TTC549 (cell line): ENCODE data around the gene JMJD8.
"Not testable (repeated sequence)": the region's sequence is repeated elsewhere in the genome, so short reads cannot be mapped to it uniquely, and the experiment has no call there.

ENCODE experiments used
- FAIRE-seq: peaks from 2 replicates; lab custom pipeline; 2012; peaks lifted over from hg19 to GRCh38; lab: Jason Lieb, UNC

JMJD8 gene

GRCh38 chr16:721765-722540 lies 37.8 kb upstream of the JMJD8 start:
- no peak for FAIRE-seq

DNA sequence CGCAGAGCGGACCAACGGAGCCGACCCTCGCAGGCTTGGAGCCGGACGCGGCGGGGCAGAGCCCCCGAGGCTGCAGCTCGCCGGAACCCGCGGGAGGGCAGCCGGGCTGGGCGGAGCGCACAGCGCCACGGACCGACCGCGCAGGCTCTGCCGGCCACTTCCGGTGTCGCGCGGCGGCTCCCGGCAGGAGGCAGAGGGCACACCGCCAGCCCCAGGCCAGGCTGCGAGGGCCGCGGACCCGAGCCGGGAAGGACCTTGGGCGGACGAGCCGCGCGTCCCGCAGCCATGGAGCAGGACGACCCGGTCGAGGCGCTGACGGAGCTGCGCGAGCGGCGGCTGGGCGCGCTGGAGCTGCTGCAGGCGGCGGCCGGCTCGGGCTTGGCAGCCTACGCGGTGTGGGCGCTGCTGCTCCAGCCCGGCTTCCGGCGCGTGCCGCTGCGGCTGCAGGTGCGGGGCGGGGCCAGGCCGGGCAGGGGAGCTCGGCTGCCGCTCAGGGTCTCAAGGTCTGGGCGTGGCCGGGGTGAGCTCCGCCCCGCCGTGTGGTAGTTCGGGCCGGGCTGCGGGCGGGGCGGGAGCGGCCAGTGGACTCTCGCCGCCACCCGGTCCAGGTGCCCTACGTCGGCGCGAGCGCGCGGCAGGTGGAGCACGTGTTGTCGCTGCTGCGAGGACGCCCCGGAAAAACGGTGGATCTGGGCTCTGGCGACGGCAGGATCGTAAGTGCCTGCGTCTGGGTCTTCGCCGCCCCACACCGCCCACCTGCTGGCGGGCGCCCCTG lies 37.0 kb upstream of the JMJD8 start, which contains the start of gene ANTKMT:
TSS of gene ANTKMT (plus strand) at position 157 of the 775 bp plus-strand sequence. CDS start at position 286, 129 bp downstream.
- no peak for FAIRE-seq

GRCh38 chr16:720447-720989 lies 36.4 kb upstream of the JMJD8 start:
- no peak for FAIRE-seq

DNA sequence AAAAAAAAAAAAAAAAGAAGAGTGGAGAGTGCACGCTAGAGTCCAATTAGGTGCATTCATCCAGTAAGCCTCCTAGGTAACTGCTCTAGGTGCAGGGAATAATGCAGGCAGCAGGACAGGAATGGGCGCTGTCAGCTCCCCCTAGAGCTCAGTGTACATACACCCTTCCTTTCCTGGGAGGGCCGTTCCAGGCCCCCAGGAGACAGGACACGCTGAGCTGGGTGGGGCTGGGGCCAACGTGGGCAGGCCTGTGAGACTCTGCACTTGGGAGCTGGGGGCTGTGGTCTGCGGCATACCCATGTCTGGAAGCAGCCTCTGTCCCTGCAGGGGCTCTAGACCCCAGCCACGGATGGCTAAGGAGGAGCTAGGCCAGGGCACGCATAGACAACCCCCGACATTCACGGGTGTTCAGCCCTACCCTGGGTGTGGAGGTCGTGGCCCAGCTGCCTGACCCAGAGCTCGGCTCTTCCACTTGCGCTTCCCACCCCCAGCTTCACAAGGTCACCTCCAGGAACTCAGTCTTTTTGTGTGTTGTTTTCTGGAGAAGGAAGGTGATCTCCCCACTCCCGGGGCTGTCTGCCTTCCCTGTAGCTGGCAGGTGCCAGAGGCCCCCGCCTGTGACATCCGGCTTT lies 35.8 kb upstream of the JMJD8 start:
- no peak for FAIRE-seq

GRCh38 chr16:718922-719321 lies 34.8 kb upstream of the JMJD8 start:
- FAIRE-seq: no peak

GRCh38 chr16:718389-718788 lies 34.3 kb upstream of the JMJD8 start:
- no peak for FAIRE-seq

DNA sequence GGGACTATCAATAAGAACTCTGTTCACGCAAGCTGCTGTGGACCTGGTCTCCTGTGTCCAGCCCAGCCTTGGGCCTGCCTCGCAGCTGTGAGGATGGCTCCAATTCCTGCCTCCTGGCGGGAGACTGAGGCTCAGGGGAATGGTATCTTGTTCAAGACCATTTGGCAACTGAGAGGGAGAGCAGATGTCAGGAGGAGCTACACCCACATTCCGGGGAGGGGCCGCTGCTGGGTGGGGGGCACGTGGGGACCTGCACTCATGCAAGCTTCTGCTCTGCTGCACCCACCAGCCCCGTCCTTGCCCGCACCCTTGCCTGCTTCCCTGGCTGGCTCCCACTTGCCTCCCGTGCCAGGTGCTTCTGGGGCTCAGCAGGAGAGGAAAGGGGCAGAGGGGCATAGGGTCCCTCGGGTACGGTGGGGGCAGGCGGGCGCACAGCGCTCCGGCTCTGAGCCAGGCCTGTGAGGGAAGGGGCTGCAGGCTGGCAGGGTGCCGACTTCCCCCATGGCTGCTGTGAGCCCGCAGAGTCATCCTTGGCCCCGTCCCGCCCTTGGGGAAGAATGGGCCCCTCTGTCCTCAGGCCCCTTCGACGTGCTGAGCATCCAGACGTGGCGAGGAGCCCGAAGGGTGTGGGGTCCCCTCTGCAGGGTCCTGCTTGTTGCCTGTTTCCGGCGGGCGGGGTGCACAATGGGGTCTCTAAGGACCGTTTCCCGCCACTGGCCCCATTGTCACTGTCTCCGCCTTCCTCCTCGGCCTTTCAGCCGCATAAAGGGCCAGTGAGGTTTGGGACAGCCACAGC lies 33.5 kb upstream of the JMJD8 start:
- no peak for FAIRE-seq

- no peak for FAIRE-seq
These were observed 32.7 kb upstream of the JMJD8 start for GRCh38 chr16:716768-717325.

- FAIRE-seq: no peak
These were observed 32.0 kb upstream of the JMJD8 start for GRCh38 chr16:716200-716568.

DNA sequence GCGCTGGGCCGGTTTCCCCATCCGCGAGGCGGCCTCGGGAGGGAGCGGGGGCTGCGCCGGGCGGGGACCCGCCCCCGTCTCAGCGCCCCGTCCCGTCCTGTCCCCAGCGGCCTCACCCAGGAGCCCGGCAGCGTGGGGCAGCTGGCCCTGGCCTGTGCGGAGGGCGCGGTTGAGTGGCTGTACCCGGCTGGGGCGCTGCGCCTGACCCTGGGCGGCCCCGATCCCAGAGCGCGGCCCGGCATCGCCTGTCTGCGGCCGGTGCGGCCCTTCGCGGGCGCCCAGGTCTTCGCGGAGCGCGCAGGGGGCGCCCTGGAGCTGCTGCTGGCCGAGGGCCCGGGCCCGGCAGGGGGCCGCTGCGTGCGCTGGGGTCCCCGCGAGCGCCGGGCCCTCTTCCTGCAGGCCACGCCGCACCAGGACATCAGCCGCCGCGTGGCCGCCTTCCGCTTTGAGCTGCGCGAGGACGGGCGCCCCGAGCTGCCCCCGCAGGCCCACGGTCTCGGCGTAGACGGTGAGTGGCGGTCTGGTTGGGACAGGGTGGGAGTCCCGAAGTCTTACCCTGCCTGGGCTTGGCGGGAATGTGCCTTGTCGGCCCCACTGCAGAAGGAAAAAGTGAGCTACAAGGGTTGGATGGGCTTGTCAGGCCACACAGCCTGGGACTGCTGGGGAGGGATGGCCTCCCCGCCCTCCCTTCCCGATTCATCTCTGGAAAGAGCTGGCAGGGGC lies 31.5 kb upstream of the JMJD8 start:
- no peak for FAIRE-seq

GRCh38 chr16:714558-715476 lies 30.7 kb upstream of the JMJD8 start, which contains the start of gene METRN:
Gene METRN (plus strand): TSS chr16:715118. CDS start chr16:715290, 172 bp downstream.
- FAIRE-seq: no peak

GRCh38 chr16:714079-714478 lies 29.9 kb upstream of the JMJD8 start:
- no peak for FAIRE-seq

- FAIRE-seq: not testable (repeated sequence)
These were observed 28.7 kb upstream of the JMJD8 start for GRCh38 chr16:712740-713250.

GRCh38 chr16:711548-712320 lies 27.6 kb upstream of the JMJD8 start:
- no peak for FAIRE-seq

- FAIRE-seq: no peak
These were observed 26.9 kb upstream of the JMJD8 start for GRCh38 chr16:711084-711483.

GRCh38 chr16:710500-711075 lies 26.5 kb upstream of the JMJD8 start:
- FAIRE-seq: no peak

- no peak for FAIRE-seq
These were observed 25.7 kb upstream of the JMJD8 start for GRCh38 chr16:709566-710499.
